DND-41 (cell line): ENCODE results near the gene NEK7.

ENCODE experiments used
- EZH2 ChIP-seq: IDR thresholded peaks from 3 replicates; pipeline ENCODE4 v1.6.1; 2012; ENCODE audit warnings: borderline replicate concordance, low read depth, mild to moderate bottlenecking, moderate library complexity, low read length, inconsistent platforms; ENCODE audit not compliant: severe bottlenecking
- TF ChIP-seq, protein P1 (sequence below): IDR thresholded peaks from 2 replicates; pipeline ENCODE4 v1.5.1; 2012; ENCODE audit warnings: borderline replicate concordance, low read length, moderate library complexity, mild to moderate bottlenecking; ENCODE audit not compliant: poor library complexity, severe bottlenecking; ENCODE audit errors: extremely low read depth

DNA sequence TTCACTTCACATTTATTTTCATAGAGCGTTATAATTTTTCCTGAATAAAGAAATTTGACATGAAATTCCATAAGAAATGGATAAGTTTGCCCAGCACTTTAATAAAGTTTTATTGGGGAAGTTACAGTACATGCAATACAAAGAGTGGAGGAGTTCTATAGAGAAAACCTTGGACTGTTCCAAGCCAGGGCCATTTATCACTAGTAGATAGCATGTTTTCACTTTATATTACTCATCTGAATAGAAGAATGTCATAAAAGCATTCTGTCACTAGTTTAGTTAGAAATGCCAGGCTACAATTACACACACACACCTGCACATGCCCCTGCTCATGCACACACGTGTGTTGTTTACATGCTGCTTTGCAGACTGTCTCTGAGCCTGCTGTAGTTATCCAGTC lies 123.3 kb downstream of the NEK7 start:
- no peak for TF ChIP-seq EZH2
- TF ChIP-seq, protein P1, sequence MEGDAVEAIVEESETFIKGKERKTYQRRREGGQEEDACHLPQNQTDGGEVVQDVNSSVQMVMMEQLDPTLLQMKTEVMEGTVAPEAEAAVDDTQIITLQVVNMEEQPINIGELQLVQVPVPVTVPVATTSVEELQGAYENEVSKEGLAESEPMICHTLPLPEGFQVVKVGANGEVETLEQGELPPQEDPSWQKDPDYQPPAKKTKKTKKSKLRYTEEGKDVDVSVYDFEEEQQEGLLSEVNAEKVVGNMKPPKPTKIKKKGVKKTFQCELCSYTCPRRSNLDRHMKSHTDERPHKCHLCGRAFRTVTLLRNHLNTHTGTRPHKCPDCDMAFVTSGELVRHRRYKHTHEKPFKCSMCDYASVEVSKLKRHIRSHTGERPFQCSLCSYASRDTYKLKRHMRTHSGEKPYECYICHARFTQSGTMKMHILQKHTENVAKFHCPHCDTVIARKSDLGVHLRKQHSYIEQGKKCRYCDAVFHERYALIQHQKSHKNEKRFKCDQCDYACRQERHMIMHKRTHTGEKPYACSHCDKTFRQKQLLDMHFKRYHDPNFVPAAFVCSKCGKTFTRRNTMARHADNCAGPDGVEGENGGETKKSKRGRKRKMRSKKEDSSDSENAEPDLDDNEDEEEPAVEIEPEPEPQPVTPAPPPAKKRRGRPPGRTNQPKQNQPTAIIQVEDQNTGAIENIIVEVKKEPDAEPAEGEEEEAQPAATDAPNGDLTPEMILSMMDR = no peak
